Activated CD4-positive, alpha-beta T cell treated with anti-CD3 and anti-CD28 coated beads, Interleukin-10, Interleukin-2, amounts not matched to agents 100 ng/mL and 50 ng/mL, durations not matched to agents 16 hours and 8 hours (primary cell): ENCODE results near the gene PTTG2.
"Not testable (repeated sequence)": the region's sequence is repeated elsewhere in the genome, so short reads cannot be mapped to it uniquely, and the experiment has no call there.

Source experiments
- DNase-seq: peaks from one replicate; pipeline ENCODE4 v3.0.0-alpha.2; 2020

Gene PTTG2

GRCh38 chr4:37960098-37960497 lies at the start of gene PTTG2:
Gene PTTG2, plus strand, starts transcription at chr4:37960398. Its CDS starts 37 bp downstream, at chr4:37960435.
- DNase-seq, result no peak

- DNase-seq, result no peak
Measured at GRCh38 chr4:37914539-37914938, 45.7 kb upstream of the PTTG2 start.

- no peak for DNase-seq
Measured at GRCh38 chr4:37917388-37917787, 42.8 kb upstream of the PTTG2 start.

DNA sequence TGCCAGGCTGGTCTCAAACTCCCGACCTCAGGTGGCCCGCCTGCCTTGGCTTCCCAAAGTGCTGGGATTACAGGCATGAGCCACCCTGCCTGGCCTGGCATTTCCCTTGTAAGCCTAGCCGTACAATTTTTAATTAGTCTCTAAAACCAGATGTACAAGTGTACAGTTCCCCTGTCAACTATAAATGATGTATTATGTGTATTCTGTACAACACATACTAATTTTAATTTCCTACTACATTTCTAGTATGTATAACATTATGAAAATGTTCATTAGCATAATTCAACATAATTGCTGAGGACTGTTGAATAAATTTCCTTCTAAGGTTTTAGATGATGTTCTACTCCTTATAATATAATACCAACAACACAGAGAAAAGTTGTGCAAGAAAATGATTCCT lies 41.5 kb upstream of the PTTG2 start:
- no peak for DNase-seq

- no peak for DNase-seq
Measured at GRCh38 chr4:37922328-37922727, 37.9 kb upstream of the PTTG2 start.

- DNase-seq, result not testable (repeated sequence)
Measured at GRCh38 chr4:37923089-37923488, 37.1 kb upstream of the PTTG2 start.

GRCh38 chr4:37924946-37925345 lies 35.3 kb upstream of the PTTG2 start:
- DNase-seq, result no peak

GRCh38 chr4:37927434-37927833 lies 32.8 kb upstream of the PTTG2 start:
- no peak for DNase-seq

DNA sequence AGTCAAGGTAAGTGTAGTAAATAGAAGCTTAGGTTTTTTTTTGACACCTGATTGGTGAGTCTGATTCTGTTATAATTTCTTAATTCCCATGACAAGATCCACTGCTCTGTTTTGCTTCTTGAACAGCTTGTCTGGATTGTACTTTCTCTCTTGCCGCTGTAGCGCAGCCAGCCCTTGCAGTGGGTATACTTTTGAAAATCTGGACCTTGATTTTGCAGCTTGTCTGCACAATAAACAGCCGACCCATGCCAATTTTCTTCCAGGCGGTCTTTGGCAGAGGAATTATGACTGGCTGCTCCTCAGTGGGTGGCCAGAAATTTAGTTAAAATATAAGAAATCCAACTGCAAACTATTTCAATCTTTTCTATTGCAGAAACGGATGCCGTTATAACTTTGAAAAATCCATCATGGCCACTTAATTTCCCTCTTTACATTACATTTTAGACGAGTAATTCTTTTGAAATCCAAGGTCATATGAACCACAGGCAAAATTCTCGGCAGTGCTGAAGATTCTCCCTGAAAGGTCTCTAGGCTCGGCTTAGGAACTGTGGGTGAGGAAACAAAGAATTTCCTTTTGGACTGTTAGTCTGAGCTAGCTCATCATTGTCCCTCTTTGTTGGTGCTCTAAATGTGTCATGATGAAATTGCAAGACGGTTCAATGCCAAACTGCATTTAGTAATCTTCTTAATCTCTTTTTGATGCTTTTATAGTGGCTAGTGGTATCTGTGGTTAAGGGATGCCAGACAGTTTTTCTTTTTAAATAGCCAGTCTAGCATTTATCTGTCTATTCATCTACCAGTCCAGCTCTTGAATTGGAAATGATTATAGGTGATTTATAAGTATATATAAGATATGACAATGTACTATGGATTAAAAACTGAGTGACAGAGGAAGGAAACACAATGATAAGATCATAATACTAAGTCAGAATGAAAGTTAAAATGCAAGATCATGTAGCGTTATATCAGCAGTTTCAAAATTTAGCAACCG lies 31.5 kb upstream of the PTTG2 start:
- peak; percentile 58 for DNase-seq

GRCh38 chr4:37934096-37934495 lies 26.1 kb upstream of the PTTG2 start:
- no peak for DNase-seq

DNA sequence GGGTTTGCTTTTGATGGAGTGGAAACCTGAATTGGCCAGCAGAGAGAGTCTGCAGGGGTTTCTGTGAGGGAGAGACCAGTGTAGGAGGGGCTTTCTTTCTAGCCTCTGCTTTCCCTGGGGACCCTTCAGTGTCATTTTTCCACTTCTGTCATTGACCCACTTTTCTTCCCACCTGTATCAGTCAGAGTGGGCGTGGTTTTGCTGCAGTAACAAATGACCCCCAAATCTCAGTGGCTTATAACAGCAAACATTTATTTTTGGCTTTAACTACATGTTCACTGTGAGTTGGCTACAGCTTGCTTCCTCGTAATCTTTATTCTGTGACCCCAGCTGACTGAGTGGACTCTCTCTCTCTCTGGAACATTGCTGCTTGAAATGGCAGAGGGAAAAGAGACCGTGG lies 25.6 kb upstream of the PTTG2 start:
- DNase-seq, result no peak

- DNase-seq, result no peak
Measured at GRCh38 chr4:37935026-37935425, 25.2 kb upstream of the PTTG2 start.

DNA sequence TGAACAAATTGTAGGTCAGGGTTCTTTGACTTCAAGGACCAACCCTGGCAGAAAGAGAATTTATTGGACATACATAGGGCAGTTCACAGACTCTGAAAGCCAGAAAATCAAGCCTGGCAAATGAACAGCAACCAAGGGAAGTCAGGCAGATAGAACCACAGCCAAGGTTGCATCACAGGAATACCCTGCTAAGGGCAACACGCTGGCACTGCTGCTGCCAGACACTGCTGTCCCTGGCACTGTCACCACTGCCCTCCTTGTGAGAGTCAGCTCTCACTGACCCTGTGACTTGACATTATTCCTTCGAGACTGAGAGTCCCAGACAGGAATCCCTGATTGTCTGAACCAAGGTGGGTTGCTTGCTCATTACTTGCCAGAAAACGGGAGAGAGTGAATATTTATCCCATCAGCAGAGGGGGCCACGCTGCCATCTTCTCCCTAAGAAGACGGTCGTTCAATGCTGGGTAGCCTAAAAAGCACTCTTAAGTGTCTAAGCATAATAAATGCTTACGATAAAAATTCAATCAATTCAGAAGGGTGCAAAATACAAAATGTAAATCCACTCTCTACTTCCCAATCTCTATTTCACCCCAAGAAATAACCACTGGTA lies 23.2 kb upstream of the PTTG2 start:
- DNase-seq, result no peak

DNA sequence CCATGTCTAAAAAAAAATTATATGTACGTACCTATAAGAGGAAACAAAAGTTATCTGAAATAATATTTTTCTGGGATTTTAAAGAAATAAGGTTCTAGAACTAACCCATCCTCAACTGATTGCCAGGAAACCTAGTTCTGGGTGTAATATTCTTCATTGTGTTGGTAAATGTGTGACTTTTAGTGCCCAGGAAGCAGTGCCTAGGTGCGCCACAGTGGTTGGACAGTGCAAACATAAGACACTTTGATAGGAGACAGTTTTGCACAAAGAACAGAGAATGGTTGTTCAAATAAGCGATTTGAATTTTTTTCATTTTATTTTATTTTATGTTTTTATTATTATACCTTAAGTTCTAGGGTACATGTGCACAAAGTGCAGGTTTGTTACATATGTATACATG lies 22.0 kb upstream of the PTTG2 start:
- DNase-seq, result no peak

DNA sequence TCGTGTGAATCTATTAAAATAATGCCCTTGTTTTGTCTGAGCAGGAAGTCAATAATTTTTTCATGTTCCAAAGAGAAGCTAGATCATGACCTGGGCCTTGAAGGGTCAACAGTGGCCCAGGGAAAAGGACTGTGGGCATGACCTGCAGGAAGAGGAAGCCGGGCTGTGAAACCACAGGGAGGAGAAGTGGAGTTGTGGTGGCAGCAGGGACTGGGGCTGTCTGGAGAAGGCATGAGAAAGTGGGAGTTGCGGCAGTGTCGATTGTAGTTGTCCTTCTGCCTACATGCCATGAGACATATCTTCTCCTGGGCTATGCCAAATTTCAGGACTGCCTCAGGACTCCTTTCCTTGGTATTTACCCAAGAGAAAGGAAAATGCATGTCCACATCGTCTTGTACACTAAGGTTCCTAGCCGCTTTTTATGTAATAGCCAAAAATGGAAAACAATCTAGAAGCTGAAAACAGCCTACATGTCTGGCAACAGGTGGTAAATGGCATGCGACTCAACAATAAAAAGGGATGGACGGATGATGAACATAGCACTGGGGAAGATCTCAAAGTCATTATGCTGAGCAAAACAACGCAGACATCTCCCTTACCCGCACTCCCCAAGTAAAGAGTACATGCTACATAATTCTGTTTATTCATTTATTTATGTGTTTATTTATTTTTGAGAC lies 13.6 kb upstream of the PTTG2 start:
- no peak for DNase-seq

GRCh38 chr4:37948542-37948941 lies 11.7 kb upstream of the PTTG2 start:
- DNase-seq, result no peak

DNA sequence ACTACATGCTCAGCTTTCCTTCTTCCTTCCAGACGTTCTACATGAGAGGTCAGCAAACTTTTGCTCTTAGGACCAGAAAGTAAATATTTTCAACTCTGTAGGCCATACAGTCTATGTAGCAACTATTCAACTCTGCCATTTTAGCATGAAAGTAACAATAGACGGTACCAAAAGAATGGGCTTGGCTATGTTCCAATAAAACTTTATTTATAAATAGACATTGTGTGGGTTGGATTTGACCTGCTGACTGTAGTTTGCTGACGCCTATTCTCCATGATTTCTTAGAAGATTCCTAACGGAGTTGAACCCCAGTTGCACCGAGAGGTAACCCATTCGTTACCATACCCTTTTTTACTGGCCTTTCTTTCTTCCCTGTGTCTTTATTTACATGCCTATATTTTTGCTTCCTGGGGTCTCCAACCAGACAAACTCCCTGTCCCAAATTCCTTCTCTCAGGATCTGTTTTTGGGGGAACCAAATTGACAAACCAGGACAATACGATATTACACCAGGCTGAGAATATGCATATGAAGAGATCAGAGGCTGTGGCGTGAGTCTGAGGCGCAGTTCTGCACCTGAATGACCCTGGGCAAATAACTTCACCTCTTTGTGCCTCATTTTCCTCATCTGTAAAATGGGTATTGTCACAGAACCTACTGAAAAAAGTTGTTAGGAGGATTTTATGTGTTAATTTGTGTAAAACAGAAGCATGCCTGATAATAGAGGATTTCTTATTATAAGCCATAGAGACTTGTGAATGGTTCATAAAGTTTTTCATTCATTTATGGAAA lies 10.4 kb upstream of the PTTG2 start:
- no peak for DNase-seq

DNA sequence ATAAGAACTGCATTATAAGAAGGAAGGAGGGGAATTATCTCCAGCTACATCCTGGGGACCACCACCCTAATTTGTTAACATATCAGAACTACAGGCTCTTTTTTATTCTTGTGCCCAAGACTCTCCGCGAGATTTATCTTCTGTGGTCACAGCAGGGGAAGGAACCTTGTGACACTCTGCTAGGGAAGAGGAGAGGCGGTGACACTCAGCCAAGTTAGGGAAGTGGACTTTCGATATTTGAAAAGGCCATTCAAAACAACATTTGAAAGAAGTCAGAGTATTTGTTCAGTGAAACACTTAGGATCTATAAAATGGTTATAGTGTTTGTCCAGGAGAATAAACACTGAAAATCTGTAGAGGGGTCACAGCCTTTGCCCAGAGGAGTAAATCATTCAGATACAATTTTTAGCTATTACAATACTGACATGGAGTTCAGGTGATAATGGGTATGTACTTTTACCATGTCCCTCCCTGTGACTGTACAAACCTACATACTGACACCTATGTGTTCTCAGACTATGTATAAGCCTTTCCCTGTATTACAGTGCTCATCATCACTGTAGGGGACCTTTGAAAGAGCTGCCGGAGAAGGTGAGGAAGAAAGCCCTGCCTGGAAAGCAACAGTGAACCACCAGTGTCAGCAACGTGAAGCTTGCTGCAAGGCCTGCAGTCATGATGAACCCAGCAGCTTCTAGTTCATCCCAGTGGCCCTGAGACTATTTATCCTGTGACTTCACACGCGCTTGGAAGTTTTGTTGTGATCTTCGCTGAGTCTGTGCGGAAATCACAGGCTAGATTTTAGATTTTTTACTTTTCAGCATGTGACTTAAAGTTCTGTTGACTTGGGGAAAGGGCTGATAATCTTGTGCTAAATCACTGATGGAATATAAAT lies 8.5 kb upstream of the PTTG2 start:
- DNase-seq, result no peak

- DNase-seq, result no peak
Measured at GRCh38 chr4:37953156-37953555, 7.0 kb upstream of the PTTG2 start.

DNA sequence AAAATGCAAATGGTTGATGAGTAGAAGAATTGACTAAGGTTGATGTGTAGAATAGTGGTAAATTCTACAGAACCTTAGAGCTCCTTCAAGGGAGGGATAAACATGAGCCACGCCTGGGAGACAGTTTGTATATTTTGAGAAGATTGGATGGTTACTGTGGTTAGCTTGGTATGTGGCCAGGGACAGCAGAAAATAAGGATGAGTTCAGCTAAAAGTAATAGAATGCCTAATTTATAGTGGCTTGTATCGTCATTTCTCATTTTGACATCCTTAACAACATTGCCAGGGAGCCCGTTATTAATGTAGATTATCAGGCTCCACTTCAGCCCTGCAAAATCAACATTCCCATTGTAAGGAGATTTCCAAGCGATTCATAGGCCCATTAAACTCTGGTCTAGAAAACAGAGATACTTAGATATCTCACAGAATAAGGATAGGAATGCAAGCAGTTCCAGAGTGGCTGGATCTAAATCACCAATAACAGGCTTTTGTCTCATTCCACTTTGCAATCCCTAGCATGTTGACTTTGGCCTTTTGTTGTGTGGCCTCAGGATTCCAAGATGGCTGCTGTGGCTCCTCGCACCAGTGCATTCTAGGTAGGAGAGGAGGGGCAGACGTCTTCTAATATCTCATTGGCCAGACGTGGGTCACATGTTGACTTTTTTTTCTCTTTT lies 6.4 kb upstream of the PTTG2 start:
- no peak for DNase-seq

- DNase-seq, result no peak
Measured at GRCh38 chr4:37956941-37957340, 3.3 kb upstream of the PTTG2 start.
